ENCODE results near the gene KLRB1.
"Not testable (repeated sequence)": the region's sequence is repeated elsewhere in the genome, so short reads cannot be mapped to it uniquely, and the experiment has no call there.

The KLRB1 gene

DNA sequence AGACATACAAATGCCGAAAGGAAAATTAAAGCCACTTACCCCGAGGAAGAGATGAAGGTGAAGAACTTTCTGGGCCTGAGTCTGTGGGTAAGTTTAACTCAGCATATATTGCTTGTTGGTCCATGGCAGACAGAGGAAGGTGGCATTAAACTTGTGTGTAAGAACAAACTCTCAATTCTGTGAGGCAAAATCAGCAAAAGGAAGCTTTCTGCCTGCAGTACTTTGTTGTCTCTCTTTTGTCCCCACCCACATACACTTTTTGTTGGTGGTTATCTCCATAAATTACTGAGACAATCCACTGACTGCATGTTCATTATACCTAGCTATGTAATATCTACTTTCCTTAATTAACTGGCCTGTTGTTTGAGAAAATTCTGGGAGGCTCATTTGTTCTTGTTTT, at the start of gene KLRB1:
Gene KLRB1, minus strand, starts transcription at position 201 of the 400 bp plus-strand sequence. Its CDS starts 77 bp downstream, at position 124.
- DNase-seq, result no peak
- peaks cover 6% of the 10 kb centered on the region for H3K9me3 Mint-ChIP-seq
- H3K27me3 Mint-ChIP-seq, result no peaks in the 10 kb centered on the region
- ATAC-seq, result no peak
- H3K27ac Mint-ChIP-seq, result no peak within 1 kb of the TSS
- H3K4me3 Mint-ChIP-seq, result peak within 1 kb of the TSS; percentile 55
- peaks cover 21% of the 10 kb centered on the region for H3K4me1 Mint-ChIP-seq
- peaks cover 9% of the 10 kb centered on the region for H3K36me3 Mint-ChIP-seq (ENCODE audit: low read depth)

DNA sequence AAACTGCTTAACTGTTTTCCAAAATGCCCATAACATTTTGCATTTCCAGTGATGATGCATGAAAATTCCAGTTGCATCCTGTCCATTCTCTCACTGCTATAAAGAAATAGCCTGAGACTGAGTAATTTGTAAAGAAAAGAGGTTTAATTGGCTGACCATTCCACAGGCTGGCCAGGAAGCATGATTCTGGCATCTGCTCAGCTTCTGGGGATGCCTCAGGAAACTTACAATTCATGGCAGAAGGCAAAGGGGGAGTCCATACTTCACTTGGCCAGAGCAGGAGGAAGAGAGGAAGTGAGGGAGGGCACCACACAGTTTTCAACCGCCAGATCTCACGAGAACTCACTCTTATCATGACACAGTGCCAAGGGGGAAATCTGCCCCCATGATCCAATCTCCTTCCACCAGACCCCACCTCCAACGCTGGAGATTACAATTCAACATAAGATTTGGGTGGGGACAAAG, 43.6 kb upstream of the KLRB1 start:
- ATAC-seq (peak; percentile 26), DNase-seq (peak; percentile 67)
- peak overlapping the region; percentile 96 for H3K4me3 Mint-ChIP-seq
- peaks cover 12% of the 10 kb centered on the region for H3K9me3 Mint-ChIP-seq
- H3K36me3 Mint-ChIP-seq (ENCODE audit: low read depth), result peaks cover 73% of the 10 kb centered on the region
- H3K27me3 Mint-ChIP-seq, result peaks cover 3% of the 10 kb centered on the region
- H3K4me1 Mint-ChIP-seq, result peaks cover 74% of the 10 kb centered on the region
- H3K27ac Mint-ChIP-seq, result peak overlapping the region; percentile 98

GRCh38 chr12:9650151-9650576, 42.4 kb upstream of the KLRB1 start:
- H3K4me3 Mint-ChIP-seq, result peak overlapping the region; percentile 96
- peaks cover 68% of the 10 kb centered on the region for H3K36me3 Mint-ChIP-seq (ENCODE audit: low read depth)
- peaks cover 74% of the 10 kb centered on the region for H3K4me1 Mint-ChIP-seq
- H3K27me3 Mint-ChIP-seq, result peaks cover 3% of the 10 kb centered on the region
- no peak for ATAC-seq
- H3K27ac Mint-ChIP-seq, result peak overlapping the region; percentile 98
- DNase-seq, result no peak
- peaks cover 18% of the 10 kb centered on the region for H3K9me3 Mint-ChIP-seq

GRCh38 chr12:9649532-9649940, 41.8 kb upstream of the KLRB1 start:
- Mint-ChIP-seq H3K27me3 (peaks cover 3% of the 10 kb centered on the region), H3K4me1 (peaks cover 74% of the 10 kb centered on the region), H3K27ac (peak overlapping the region; percentile 98), H3K36me3 (ENCODE audit: low read depth) (peaks cover 68% of the 10 kb centered on the region), H3K9me3 (peaks cover 23% of the 10 kb centered on the region), H3K4me3 (peak overlapping the region; percentile 96)
- no peak for ATAC-seq
- DNase-seq, result peak; percentile 57

- Mint-ChIP-seq H3K36me3 (ENCODE audit: low read depth) (peaks cover 67% of the 10 kb centered on the region), H3K4me3 (peak overlapping the region; percentile 96), H3K4me1 (peaks cover 73% of the 10 kb centered on the region), H3K27me3 (peaks cover 3% of the 10 kb centered on the region), H3K9me3 (peaks cover 24% of the 10 kb centered on the region), H3K27ac (peak overlapping the region; percentile 98)
- DNase-seq (no peak), ATAC-seq (no peak)
These were observed 41.2 kb upstream of the KLRB1 start for GRCh38 chr12:9648701-9649531.

GRCh38 chr12:9647825-9648700, 40.3 kb upstream of the KLRB1 start:
- Mint-ChIP-seq H3K4me3 (peak overlapping the region; percentile 96), H3K36me3 (ENCODE audit: low read depth) (peaks cover 60% of the 10 kb centered on the region), H3K27me3 (peaks cover 3% of the 10 kb centered on the region), H3K27ac (peak overlapping the region; percentile 98), H3K4me1 (peaks cover 73% of the 10 kb centered on the region), H3K9me3 (peaks cover 22% of the 10 kb centered on the region)
- ATAC-seq (peak; percentile 76), DNase-seq (peak; percentile 96)

DNA sequence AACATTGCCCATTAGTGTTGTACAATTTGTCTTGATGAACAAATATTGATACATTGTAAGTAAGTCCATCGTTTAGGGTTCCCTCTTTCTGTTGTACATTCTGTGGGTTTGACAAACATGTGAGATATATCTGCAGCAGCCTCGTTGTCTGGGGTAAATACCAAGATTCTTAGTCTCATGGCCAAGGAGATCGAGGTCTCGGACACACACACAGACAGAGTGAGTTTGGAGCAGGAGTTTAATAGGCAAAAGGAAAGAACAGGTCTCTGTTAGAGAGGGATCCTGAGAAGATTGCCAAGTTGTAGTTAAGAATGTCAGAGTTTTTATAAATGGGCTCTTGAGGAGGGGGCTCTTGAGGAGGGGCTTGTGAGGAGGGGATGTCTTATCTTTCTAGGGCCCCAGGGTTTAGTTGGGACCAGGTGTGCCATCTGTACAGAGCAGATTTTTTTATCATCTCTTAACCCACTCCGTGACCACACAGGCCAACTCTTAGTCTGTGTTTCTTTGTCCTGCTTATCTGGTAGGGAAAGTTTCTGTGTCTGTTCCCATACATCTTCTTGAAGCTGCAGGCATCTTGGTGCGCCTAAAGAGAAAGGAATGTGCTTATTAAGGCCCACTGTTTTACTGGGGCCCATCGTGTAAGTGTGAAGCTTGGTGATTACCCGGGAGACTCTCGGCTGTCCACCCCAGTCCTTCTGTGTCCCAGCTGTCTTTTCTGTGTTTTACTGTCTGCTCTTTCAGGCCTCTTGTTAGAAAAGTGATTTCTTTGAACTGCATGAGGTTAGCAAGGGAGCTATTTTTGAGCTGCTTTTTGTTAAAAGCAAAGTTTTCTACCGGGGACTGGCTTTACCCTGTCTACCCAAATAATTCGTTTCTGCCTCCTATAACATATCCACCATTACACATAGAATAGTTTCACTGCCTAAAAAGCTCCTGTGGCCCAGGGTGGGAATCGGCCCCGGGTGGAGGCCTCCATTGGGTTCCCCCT, 39.4 kb upstream of the KLRB1 start:
- peak overlapping the region; percentile 96 for H3K4me3 Mint-ChIP-seq
- H3K4me1 Mint-ChIP-seq, result peaks cover 74% of the 10 kb centered on the region
- H3K27me3 Mint-ChIP-seq, result peaks cover 3% of the 10 kb centered on the region
- ATAC-seq, result peak; percentile 2
- H3K36me3 Mint-ChIP-seq (ENCODE audit: low read depth), result peaks cover 60% of the 10 kb centered on the region
- peak overlapping the region; percentile 98 for H3K27ac Mint-ChIP-seq
- DNase-seq, result no peak
- H3K9me3 Mint-ChIP-seq, result peaks cover 24% of the 10 kb centered on the region

- DNase-seq (peak; percentile 44), ATAC-seq (peak; percentile 18)
- Mint-ChIP-seq H3K4me3 (peak overlapping the region; percentile 72), H3K4me1 (peaks cover 57% of the 10 kb centered on the region), H3K9me3 (peaks cover 34% of the 10 kb centered on the region), H3K27ac (peak overlapping the region; percentile 85), H3K36me3 (ENCODE audit: low read depth) (peaks cover 56% of the 10 kb centered on the region)
- H3K27me3 Mint-ChIP-seq, result not testable (repeated sequence)
These were observed 37.4 kb upstream of the KLRB1 start for GRCh38 chr12:9644985-9645551.

- peaks cover 50% of the 10 kb centered on the region for H3K36me3 Mint-ChIP-seq (ENCODE audit: low read depth)
- peaks cover 66% of the 10 kb centered on the region for H3K4me1 Mint-ChIP-seq
- peak overlapping the region; percentile 54 for H3K27ac Mint-ChIP-seq
- no peaks in the 10 kb centered on the region for H3K27me3 Mint-ChIP-seq
- DNase-seq, result no peak
- peaks cover 38% of the 10 kb centered on the region for H3K9me3 Mint-ChIP-seq
- H3K4me3 Mint-ChIP-seq, result peak overlapping the region; percentile 40
- no peak for ATAC-seq
These were observed 35.5 kb upstream of the KLRB1 start for GRCh38 chr12:9643266-9643660.

- peak overlapping the region; percentile 52 for H3K27ac Mint-ChIP-seq
- ATAC-seq (peak; percentile 18), DNase-seq (no peak)
- H3K36me3 Mint-ChIP-seq (ENCODE audit: low read depth), result peaks cover 50% of the 10 kb centered on the region
- peaks cover 38% of the 10 kb centered on the region for H3K9me3 Mint-ChIP-seq
- H3K27me3 Mint-ChIP-seq, result no peaks in the 10 kb centered on the region
- H3K4me3 Mint-ChIP-seq, result peak overlapping the region; percentile 40
- H3K4me1 Mint-ChIP-seq, result peaks cover 66% of the 10 kb centered on the region
These were observed 35.0 kb upstream of the KLRB1 start for GRCh38 chr12:9642606-9643265.

GRCh38 chr12:9640024-9640423, 32.3 kb upstream of the KLRB1 start:
- no peaks in the 10 kb centered on the region for H3K27me3 Mint-ChIP-seq

GRCh38 chr12:9636851-9637206, 29.1 kb upstream of the KLRB1 start:
- peaks cover 36% of the 10 kb centered on the region for H3K36me3 Mint-ChIP-seq (ENCODE audit: low read depth)
- H3K4me3 Mint-ChIP-seq, result no peak overlapping the region
- peaks cover 52% of the 10 kb centered on the region for H3K4me1 Mint-ChIP-seq

More at GRCh38 chr12:9640024-9640423, 32.3 kb upstream of the KLRB1 start:
- H3K4me3 Mint-ChIP-seq, result no peak overlapping the region
- H3K27ac Mint-ChIP-seq, result no peak overlapping the region
- ATAC-seq, result no peak
- peaks cover 30% of the 10 kb centered on the region for H3K9me3 Mint-ChIP-seq
- peaks cover 49% of the 10 kb centered on the region for H3K36me3 Mint-ChIP-seq (ENCODE audit: low read depth)
- peaks cover 64% of the 10 kb centered on the region for H3K4me1 Mint-ChIP-seq
- no peak for DNase-seq

More at GRCh38 chr12:9636851-9637206, 29.1 kb upstream of the KLRB1 start:
- Mint-ChIP-seq H3K9me3 (peaks cover 15% of the 10 kb centered on the region), H3K27me3 (no peaks in the 10 kb centered on the region), H3K27ac (peak overlapping the region; percentile 40)
- ATAC-seq (no peak), DNase-seq (no peak)

Data from activated naive CD8-positive, alpha-beta T cell treated with anti-CD3 and anti-CD28 coated beads, Interleukin-2, amount 50 U/mL, for 24 hours (primary cell).